Measurements from ENCODE around the gene RAET1L.
"Not testable (repeated sequence)": the region's sequence is repeated elsewhere in the genome, so short reads cannot be mapped to it uniquely, and the experiment has no call there.

The RAET1L gene, protein sequence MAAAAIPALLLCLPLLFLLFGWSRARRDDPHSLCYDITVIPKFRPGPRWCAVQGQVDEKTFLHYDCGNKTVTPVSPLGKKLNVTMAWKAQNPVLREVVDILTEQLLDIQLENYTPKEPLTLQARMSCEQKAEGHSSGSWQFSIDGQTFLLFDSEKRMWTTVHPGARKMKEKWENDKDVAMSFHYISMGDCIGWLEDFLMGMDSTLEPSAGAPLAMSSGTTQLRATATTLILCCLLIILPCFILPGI

GRCh38 chr6:150025201-150025917 is at the start of gene RAET1L:
RAET1L (minus strand) TSS chr6:150025532; CDS start chr6:150025471, 61 bp downstream.
- DNase-seq (ENCODE audit: low read depth) = peak; percentile 67

DNA sequence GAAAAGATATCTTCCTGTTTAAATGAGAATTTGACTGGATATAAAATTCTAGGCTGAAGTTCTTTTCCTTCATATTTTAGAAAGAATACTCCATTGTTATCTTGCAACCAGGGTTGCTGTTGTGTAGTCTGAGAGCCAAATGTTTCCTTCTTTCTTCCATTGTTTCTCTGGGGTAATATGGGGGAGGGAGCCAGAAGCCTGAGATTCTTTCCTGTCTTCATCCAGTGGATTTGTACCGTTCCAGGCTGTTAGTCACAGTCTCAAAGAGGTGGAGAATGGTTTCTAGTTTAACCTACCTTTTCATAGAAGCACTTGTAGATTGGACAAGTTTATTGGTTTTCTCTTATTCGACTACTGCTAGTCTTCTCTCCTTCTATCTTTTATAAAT is 49.7 kb upstream of the RAET1L start:
- no peak for DNase-seq (ENCODE audit: low read depth)

- DNase-seq (ENCODE audit: low read depth) = peak; percentile 13
These were observed 49.2 kb upstream of the RAET1L start for GRCh38 chr6:150074396-150075033.

- DNase-seq (ENCODE audit: low read depth) = peak; percentile 58
These were observed 46.9 kb upstream of the RAET1L start for GRCh38 chr6:150072201-150072600.

GRCh38 chr6:150070236-150070818 is 45.0 kb upstream of the RAET1L start:
- no peak for DNase-seq (ENCODE audit: low read depth)

DNA sequence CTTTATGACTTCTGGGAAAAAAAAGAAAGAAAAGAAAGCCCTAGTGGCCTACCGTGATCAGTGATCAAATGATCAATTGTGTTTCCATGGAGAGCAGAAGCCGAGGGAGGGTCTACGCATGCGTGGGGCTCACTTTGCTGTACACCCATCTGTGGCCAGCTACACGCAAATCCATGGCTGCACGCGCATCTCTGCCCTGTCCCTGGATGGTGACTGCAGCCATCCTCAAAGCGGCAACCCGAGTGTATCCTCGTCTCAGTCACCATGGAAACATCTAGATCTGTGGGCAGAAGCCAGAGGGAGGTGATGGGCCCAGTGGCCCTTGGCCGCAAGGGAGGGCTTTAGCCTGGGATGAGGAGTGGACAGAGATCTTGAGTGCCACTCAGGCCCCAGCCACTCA is 44.4 kb upstream of the RAET1L start:
- DNase-seq (ENCODE audit: low read depth) = no peak

GRCh38 chr6:150068720-150069648 is 43.7 kb upstream of the RAET1L start, which contains the start of gene ULBP3:
ULBP3 (minus strand) TSS chr6:150069121; CDS start chr6:150069066, 55 bp downstream.
- peak; percentile 98 for DNase-seq (ENCODE audit: low read depth)

DNA sequence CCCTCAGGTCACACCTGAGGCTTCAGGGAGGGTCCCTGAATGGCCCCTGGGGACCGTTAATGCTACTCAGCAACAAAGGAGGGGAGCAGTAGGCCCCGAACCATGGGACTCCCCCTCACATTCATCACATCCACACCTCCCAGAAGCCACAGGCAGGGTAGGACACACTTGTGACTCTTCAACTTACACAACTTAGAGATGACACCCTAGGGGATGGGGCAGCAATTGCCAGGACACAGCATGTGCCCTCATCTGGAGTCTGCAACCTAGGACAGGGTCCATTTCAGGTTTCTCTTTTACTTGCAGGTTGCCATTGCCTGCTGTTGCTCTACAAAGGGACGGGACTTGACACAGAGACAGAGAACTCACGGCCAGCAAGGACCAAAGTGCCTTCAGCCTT is 42.8 kb upstream of the RAET1L start:
- DNase-seq (ENCODE audit: low read depth) = peak; percentile 11

DNA sequence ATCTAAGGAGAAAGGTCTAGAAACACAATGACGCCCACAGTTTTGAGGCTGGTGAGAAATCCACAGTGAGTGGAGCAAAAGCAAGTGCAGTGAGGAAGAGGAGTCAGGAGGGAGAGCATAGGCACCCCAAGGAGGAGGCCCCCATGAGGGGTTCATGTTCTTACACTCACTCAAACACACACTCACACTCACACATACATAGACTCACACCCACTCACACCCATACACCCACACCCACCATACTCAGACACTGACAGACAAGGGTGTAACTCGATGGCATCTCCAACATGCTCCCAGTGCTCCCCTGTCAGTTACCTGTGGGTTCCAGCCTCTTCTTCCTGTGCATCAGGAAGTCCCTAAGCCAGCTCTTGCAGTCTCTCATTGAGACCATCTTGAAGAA is 39.8 kb upstream of the RAET1L start:
- DNase-seq (ENCODE audit: low read depth) = no peak

- no peak for DNase-seq (ENCODE audit: low read depth)
These were observed 38.3 kb upstream of the RAET1L start for GRCh38 chr6:150063640-150064039.

- DNase-seq (ENCODE audit: low read depth) = not testable (repeated sequence)
These were observed 34.6 kb upstream of the RAET1L start for GRCh38 chr6:150059973-150060372.

DNA sequence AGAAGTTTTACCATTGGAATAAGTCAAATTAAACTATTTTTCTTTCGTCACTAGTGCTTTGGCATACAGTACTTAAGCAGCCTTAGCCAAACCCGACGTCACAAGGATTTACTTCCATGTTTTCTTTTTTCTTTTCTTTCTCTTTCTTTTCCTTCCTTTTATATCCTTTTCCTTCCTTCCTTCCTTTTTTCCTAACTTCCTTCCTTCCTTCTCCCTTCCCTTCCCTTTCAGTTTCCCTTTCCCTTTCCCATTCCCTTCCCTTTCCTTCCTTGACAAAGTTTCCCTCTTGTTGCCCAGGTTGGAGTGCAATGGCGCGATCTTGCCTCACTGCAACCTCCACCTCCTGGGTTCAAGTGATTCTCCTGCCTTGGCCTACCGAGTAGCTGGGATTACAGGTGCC is 33.7 kb upstream of the RAET1L start:
- DNase-seq (ENCODE audit: low read depth) = no peak

DNA sequence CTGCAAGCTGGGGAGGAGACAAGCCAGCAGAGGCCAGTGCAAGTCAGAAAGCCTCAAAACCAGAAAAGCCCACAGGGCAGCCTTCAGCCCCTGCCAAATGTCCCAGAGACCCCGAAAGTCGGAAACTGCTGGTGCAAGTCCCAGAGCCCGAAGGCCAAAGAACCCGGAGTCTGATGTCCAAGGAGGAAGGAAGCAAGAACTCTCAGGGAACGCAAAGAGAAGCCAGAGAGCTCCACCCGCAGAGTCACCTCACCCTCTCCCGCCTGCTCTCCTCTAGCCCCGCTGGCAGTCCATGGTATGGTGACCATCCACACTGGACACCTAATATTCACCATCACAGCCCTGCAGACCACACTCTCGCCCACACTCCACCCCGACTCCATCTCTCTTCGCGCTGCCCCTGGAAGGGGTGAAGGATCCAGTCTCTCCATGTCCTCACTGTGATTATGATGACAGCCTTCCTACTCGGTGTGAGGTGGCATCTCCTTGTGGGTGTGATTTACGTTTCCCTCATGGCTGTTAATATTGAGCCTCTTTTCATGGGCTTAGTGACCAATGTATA is 33.0 kb upstream of the RAET1L start:
- DNase-seq (ENCODE audit: low read depth) = no peak

DNA sequence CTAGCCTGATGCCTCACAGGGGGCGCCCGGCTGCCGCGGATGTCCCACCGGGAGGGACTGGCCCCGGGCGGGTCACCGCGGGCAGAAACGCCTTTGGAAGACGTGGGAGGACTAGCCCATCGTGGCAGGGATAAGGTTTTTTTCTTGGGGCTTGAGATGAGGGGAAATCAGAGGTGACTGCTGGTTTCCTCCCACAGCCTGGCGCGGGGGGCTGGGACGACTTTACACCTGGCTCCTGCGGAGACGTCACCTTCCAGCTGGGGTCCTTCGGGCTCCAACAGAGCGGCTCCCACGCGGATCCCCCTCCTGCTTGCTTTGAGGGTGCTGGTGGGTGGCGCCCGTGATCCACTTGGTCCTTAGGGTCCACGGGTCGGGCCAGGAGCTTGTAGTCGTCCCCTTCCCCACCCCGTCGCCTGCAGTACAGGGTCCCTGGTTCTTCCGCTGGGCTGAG is 32.2 kb upstream of the RAET1L start:
- no peak for DNase-seq (ENCODE audit: low read depth)

DNA sequence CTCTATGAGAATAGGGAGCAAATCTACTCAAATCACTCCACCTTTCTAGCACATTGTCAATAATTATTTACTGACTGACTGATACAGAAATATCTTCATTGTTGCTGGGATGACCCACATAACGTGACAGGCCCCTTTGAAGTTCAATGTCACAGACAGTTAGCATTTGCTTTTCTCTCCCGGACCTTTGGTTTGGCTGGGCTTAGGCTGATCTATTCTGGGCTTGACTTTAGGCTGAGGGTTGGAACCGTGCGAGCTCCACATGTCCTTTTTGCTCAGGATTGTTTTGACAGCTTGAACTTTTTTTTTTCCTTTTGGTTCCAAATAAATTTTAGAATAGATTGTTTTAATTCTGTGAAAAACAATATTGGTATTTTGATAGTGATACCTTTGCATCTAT is 31.6 kb upstream of the RAET1L start:
- DNase-seq (ENCODE audit: low read depth) = no peak

GRCh38 chr6:150056156-150056555 is 30.8 kb upstream of the RAET1L start:
- DNase-seq (ENCODE audit: low read depth) = no peak

GRCh38 chr6:150055131-150055530 is 29.8 kb upstream of the RAET1L start:
- DNase-seq (ENCODE audit: low read depth) = no peak

DNA sequence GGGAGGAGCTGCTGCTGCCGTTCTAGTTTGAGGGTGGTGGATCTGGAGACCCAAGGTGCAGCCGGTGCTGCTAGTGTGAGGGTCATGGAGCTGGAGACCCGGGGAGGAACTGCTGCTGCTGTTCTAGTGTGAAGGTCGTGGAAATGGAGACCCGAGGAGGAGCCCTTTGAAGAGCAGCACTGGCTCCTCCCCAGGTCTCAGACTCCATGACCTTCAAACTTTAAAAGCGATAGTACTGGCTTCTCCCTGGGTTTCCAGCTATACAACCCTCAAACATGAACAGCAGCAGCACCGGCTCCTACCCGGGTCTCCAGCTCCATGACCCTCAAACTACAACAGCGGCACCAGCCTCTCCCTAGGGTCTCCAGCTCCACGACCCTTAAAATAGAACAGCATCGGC is 28.1 kb upstream of the RAET1L start:
- DNase-seq (ENCODE audit: low read depth) = no peak

DNA sequence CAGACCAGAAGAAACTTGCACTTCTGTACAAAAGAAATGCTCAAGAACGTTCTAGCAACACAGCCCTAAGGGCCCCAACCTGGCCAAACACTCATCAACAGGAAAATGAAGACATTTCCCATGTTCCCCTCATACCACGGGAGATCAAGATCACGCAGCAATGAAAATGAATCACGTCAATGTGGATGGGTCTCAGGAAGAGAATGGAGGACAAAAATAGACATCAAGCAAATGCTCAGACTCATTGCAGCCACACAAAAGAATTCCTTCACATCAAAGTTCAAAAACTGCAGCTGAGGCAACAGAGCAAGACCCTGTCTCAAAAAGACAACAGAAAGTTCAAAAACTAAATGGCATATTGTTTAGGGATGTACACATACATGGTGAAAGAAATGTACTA is 25.5 kb upstream of the RAET1L start:
- no peak for DNase-seq (ENCODE audit: low read depth)

DNA sequence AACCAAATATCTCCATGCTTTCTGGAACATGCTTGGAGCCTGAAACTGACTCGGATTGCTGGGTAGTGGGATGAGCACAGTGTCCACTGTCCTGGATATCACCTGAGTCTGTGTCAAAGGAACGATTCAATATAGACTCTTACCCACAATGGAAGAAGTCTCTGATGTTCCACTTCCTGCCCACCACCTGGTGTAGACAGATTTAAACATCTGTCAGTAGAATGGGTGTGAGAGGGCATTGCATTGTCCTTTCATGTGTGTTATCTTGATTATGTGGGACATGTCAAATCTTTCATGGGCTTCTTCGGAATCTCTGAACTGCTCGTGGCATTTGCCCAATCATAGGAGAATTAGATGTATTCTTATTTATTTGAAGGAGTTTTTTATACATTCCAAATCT is 22.8 kb upstream of the RAET1L start:
- DNase-seq (ENCODE audit: low read depth) = no peak

- DNase-seq (ENCODE audit: low read depth) = no peak
These were observed 21.6 kb upstream of the RAET1L start for GRCh38 chr6:150046943-150047342.
